Measurements from ENCODE around the gene SPIRE1. TPM values are rescaled to one million over a fixed set of nuclear protein-coding genes. Genes with fewer than 3 reads are reported as not detected.
"Not testable (repeated sequence)": the region's sequence is repeated elsewhere in the genome, so short reads cannot be mapped to it uniquely, and the experiment has no call there.

The SPIRE1 gene
- total RNA-seq, 1 donor from 2014 or later, result 15.7 TPM

GRCh38 chr18:12491611-12492435 is 166.1 kb downstream of the SPIRE1 start:
- DNase-seq (ENCODE audit: low read depth in 2 of 2), result no peak

GRCh38 chr18:12485479-12486105 is 172.3 kb downstream of the SPIRE1 start:
- no peak for DNase-seq (ENCODE audit: low read depth in 2 of 2)

GRCh38 chr18:12481915-12482314 is 176.0 kb downstream of the SPIRE1 start:
- DNase-seq (ENCODE audit: low read depth in 2 of 2), result not testable (repeated sequence)

- no peak for DNase-seq (ENCODE audit: low read depth in 2 of 2)
Measured at GRCh38 chr18:12479982-12480381, 177.9 kb downstream of the SPIRE1 start.

GRCh38 chr18:12479536-12479935 is 178.4 kb downstream of the SPIRE1 start:
- DNase-seq (ENCODE audit: low read depth in 2 of 2), result no peak

- no peak for DNase-seq (ENCODE audit: low read depth in 2 of 2)
Measured at GRCh38 chr18:12478269-12479047, 179.4 kb downstream of the SPIRE1 start.

- DNase-seq (ENCODE audit: low read depth in 2 of 2), result no peak
Measured at GRCh38 chr18:12477606-12478005, 180.3 kb downstream of the SPIRE1 start.

- no peak for DNase-seq (ENCODE audit: low read depth in 2 of 2)
Measured at GRCh38 chr18:12476955-12477354, 181.0 kb downstream of the SPIRE1 start.

GRCh38 chr18:12474876-12475275 is 183.0 kb downstream of the SPIRE1 start:
- DNase-seq (ENCODE audit: low read depth in 2 of 2), result no peak

GRCh38 chr18:12474146-12474545 is 183.8 kb downstream of the SPIRE1 start:
- DNase-seq (ENCODE audit: low read depth in 2 of 2), result peak in 1 of 2 donors; percentile 22

- no peak for DNase-seq (ENCODE audit: low read depth in 2 of 2)
Measured at GRCh38 chr18:12470382-12471075, 187.4 kb downstream of the SPIRE1 start.

- no peak for DNase-seq (ENCODE audit: low read depth in 2 of 2)
Measured at GRCh38 chr18:12468445-12468844, 189.5 kb downstream of the SPIRE1 start.

- DNase-seq (ENCODE audit: low read depth in 2 of 2), result no peak
Measured at GRCh38 chr18:12464731-12465130, 193.2 kb downstream of the SPIRE1 start.

GRCh38 chr18:12463191-12463590 is 194.7 kb downstream of the SPIRE1 start:
- DNase-seq (ENCODE audit: low read depth in 2 of 2), result peak in 1 of 2 donors; percentile 39

GRCh38 chr18:12462242-12462641 is 195.7 kb downstream of the SPIRE1 start:
- DNase-seq (ENCODE audit: low read depth in 2 of 2), result no peak

- DNase-seq (ENCODE audit: low read depth in 2 of 2), result no peak
Measured at GRCh38 chr18:12461326-12461725, 196.6 kb downstream of the SPIRE1 start.

GRCh38 chr18:12460874-12461273 is 197.0 kb downstream of the SPIRE1 start:
- DNase-seq (ENCODE audit: low read depth in 2 of 2), result peak; percentile 45 to 94

- DNase-seq (ENCODE audit: low read depth in 2 of 2), result peak in 1 of 2 donors; percentile 26
Measured at GRCh38 chr18:12458771-12459170, 199.1 kb downstream of the SPIRE1 start.

GRCh38 chr18:12456441-12456840 is 201.5 kb downstream of the SPIRE1 start:
- DNase-seq (ENCODE audit: low read depth in 2 of 2), result no peak

- no peak for DNase-seq (ENCODE audit: low read depth in 2 of 2)
Measured at GRCh38 chr18:12455496-12455895, 202.4 kb downstream of the SPIRE1 start.

GRCh38 chr18:12452784-12453183 is 205.1 kb downstream of the SPIRE1 start:
- DNase-seq (ENCODE audit: low read depth in 2 of 2), result no peak

- no peak for DNase-seq (ENCODE audit: low read depth in 2 of 2)
Measured at GRCh38 chr18:12451428-12451827, 206.5 kb downstream of the SPIRE1 start.

Data from dermis microvascular lymphatic vessel endothelial cell (primary cell).